NCI-H1417 treated with DMSO at 0.1 percent for 48 hours (cell line): Measurements from ENCODE around the gene GAS5.
A peak's percentile ranks its signal among the peaks of the same experiment; 100 is the strongest.

ENCODE experiments used
- DNase-seq: peaks from one replicate; lab custom pipeline; 2025; lab: John Stamatoyannopoulos, UW

GAS5 gene

GRCh38 chr1:173824315-173825081, 43.3 kb downstream of the GAS5 start, which contains the start of the genes CENPL and DARS2:
Gene CENPL (minus strand): TSS chr1:173824883. CDS start chr1:173811299, 13,584 bp downstream.
Gene DARS2 (plus strand): TSS chr1:173824673. CDS start chr1:173825230, 557 bp downstream.
- peak; percentile 95 for DNase-seq

- no peak for DNase-seq
Measured at GRCh38 chr1:173823781-173824314, 43.9 kb downstream of the GAS5 start.

GRCh38 chr1:173821680-173822079, 46.1 kb downstream of the GAS5 start:
- no peak for DNase-seq

GRCh38 chr1:173818459-173818858, 49.3 kb downstream of the GAS5 start:
- DNase-seq: no peak
